ENCODE data around the gene MAN1B1. TPM values are rescaled to one million over a fixed set of nuclear protein-coding genes. Genes with fewer than 3 reads are reported as not detected.

The MAN1B1 gene
- total and polyA plus RNA-seq, 2 of the 4 experiments (the other 2 are of a cell fraction): 28.7 to 55.1 TPM

DNA sequence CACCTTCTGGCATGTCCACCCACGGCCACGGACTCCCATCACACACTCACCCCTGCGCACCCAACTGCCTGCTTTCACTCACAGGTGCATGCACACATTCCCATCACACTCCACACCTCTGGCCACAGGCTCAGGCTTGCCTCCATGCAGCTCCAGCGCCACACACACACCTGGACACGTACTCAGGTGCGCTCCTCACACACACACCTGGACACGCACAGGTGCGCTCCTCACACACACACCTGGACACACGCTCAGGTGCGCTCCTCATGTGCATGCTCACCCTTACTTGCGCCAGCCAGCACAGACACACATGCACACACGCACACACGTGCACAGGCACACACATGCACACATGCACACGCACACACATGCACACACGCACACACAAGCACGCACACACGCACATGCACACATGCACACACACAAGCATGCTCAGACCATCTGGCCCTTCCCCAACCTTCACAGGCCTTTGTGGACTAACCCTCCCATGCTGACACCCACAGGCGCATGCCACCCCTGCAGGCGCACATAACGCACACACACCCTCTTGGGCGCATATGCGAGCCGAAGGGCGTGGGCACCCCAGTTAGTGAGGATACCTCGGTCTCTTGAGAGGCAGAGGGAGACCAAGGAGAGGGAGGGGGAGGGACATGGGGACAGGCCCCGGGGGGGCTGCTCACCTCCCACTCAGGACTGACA lies 60.5 kb downstream of the MAN1B1 start:
- H2AK9ac ChIP-seq (replicated peaks; ENCODE audit: low read depth, low read length, poor library complexity): no peak overlapping the region
- dilution Hi-C loops (cut with HindIII; ENCODE audit: low sequenced_read_pairs, unreplicated experiment) (no loop called here), in situ Hi-C loops (cut with MboI; ENCODE audit: low sequenced_read_pairs) (no loop called here), intact Hi-C loops (cut with micrococcal nuclease) (no loop called here)
- peaks cover 19% of the 10 kb centered on the region for H3K27me3 ChIP-seq (ENCODE audit: control insufficient read depth, insufficient read depth, low read length)
- DNase-seq: no peak
- no peak overlapping the region for H4K8ac ChIP-seq (ENCODE audit: low read depth in 2 of 2, low read length in 2 of 2)
- H3K27ac ChIP-seq (ENCODE audit: insufficient read depth, low read length): no peak overlapping the region
- no peaks in the 10 kb centered on the region for H3K79me1 ChIP-seq (ENCODE audit: low read depth in 1 of 2, low read length in 2 of 2)
- no peaks in the 10 kb centered on the region for H4K20me1 ChIP-seq (ENCODE audit: insufficient read depth, low read length)
- H3K4me2 ChIP-seq (ENCODE audit: low read depth, low read length): no peak overlapping the region
- no peak overlapping the region for H3K23ac ChIP-seq (ENCODE audit: low read depth, low read length)
- no peaks in the 10 kb centered on the region for H3K9me3 ChIP-seq (ENCODE audit: control insufficient read depth, insufficient read depth, low read length)
- H3K4me3 ChIP-seq (ENCODE audit: insufficient read depth, low read depth, low read length): no peak overlapping the region
- TF ChIP-seq, protein P1, sequence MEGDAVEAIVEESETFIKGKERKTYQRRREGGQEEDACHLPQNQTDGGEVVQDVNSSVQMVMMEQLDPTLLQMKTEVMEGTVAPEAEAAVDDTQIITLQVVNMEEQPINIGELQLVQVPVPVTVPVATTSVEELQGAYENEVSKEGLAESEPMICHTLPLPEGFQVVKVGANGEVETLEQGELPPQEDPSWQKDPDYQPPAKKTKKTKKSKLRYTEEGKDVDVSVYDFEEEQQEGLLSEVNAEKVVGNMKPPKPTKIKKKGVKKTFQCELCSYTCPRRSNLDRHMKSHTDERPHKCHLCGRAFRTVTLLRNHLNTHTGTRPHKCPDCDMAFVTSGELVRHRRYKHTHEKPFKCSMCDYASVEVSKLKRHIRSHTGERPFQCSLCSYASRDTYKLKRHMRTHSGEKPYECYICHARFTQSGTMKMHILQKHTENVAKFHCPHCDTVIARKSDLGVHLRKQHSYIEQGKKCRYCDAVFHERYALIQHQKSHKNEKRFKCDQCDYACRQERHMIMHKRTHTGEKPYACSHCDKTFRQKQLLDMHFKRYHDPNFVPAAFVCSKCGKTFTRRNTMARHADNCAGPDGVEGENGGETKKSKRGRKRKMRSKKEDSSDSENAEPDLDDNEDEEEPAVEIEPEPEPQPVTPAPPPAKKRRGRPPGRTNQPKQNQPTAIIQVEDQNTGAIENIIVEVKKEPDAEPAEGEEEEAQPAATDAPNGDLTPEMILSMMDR (conservative IDR thresholded peaks at IDR 0.05; ENCODE audit: low read depth, low read length): no peak
- TF ChIP-seq, protein P2, sequence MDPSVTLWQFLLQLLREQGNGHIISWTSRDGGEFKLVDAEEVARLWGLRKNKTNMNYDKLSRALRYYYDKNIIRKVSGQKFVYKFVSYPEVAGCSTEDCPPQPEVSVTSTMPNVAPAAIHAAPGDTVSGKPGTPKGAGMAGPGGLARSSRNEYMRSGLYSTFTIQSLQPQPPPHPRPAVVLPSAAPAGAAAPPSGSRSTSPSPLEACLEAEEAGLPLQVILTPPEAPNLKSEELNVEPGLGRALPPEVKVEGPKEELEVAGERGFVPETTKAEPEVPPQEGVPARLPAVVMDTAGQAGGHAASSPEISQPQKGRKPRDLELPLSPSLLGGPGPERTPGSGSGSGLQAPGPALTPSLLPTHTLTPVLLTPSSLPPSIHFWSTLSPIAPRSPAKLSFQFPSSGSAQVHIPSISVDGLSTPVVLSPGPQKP (IDR thresholded peaks at IDR 0.05; ENCODE audit: borderline replicate concordance, low read depth, low read length): no peak
- TF ChIP-seq MAZ (IDR thresholded peaks at IDR 0.05; ENCODE audit: borderline replicate concordance, low read depth, low read length): no peak
- TF ChIP-seq NFE2L2 (IDR thresholded peaks at IDR 0.05; ENCODE audit: low read depth, low read length): no peak
- TF ChIP-seq RAD21 (IDR thresholded peaks at IDR 0.05; ENCODE audit: low read length): no peak
- TF ChIP-seq, protein P3, sequence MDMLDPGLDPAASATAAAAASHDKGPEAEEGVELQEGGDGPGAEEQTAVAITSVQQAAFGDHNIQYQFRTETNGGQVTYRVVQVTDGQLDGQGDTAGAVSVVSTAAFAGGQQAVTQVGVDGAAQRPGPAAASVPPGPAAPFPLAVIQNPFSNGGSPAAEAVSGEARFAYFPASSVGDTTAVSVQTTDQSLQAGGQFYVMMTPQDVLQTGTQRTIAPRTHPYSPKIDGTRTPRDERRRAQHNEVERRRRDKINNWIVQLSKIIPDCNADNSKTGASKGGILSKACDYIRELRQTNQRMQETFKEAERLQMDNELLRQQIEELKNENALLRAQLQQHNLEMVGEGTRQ (IDR thresholded peaks at IDR 0.05; ENCODE audit: low read depth, low read length): no peak
- no peak for TF ChIP-seq POLR2A (IDR thresholded peaks at IDR 0.05; ENCODE audit: low read depth, low read length)
- TF ChIP-seq MXI1 (IDR thresholded peaks at IDR 0.05; ENCODE audit: borderline replicate concordance, low read depth, low read length): no peak
- TF ChIP-seq CHD1 (IDR thresholded peaks at IDR 0.05; ENCODE audit: low read depth, low read length): no peak
- no peak for TF ChIP-seq MAFK (IDR thresholded peaks at IDR 0.05; ENCODE audit: low read depth, low read length)
- H2BK15ac ChIP-seq (ENCODE audit: low read depth, low read length): no peak overlapping the region
- ATAC-seq (ENCODE audit: low read depth): no peak
- 82% methylated on average over 14 of the region's 26 CpGs; no CpG with 5 or more reads in 1 of the 2 experiments for WGBS, 2 experiments (ENCODE audit: extremely low coverage in 2 of 2, insufficient read length in 1 of 2)
- H3K9me1 ChIP-seq (ENCODE audit: insufficient read depth, low read length): 0 out of 2 replicates have a peak, but pooled peaks cover 4% of the 10 kb centered on the region
- H3K9ac ChIP-seq (ENCODE audit: low read depth, low read length): no peak overlapping the region
- no peak overlapping the region for H2AK5ac ChIP-seq (ENCODE audit: low read depth, low read length)
- no peak overlapping the region for H4K5ac ChIP-seq (ENCODE audit: low read depth, low read length)
- no peaks in the 10 kb centered on the region for H3K36me3 ChIP-seq (ENCODE audit: control insufficient read depth, insufficient read depth, low read length)
- no peak overlapping the region for H2AFZ ChIP-seq (replicated peaks; ENCODE audit: low read length, poor library complexity)
- ChIA-PET POLR2A (ENCODE audit: unreplicated experiment) (no interaction called here), CTCF (no interaction called here)
- no peak overlapping the region for H3K14ac ChIP-seq (replicated peaks; ENCODE audit: low read depth, low read length)
- no peak overlapping the region for H3K56ac ChIP-seq (ENCODE audit: extremely low read depth, insufficient read depth, low read length)
- no peak overlapping the region for H4K91ac ChIP-seq (ENCODE audit: insufficient read depth, low read depth, low read length)
- H3K4me1 ChIP-seq (ENCODE audit: control insufficient read depth, insufficient read depth, low read length): no peaks in the 10 kb centered on the region
- no peak overlapping the region for H2BK5ac ChIP-seq (ENCODE audit: low read depth, low read length, poor library complexity, severe bottlenecking)
- H2BK20ac ChIP-seq (ENCODE audit: low read depth, low read length): no peak overlapping the region
- no TSS peak for BruUV-seq (replicated peaks)
- H2BK120ac ChIP-seq (ENCODE audit: low read depth, low read length): no peak overlapping the region
- no peak overlapping the region for H3K18ac ChIP-seq (ENCODE audit: low read depth, low read length)
- H3K4ac ChIP-seq (ENCODE audit: low read depth, low read length): no peak overlapping the region
